Measurements from ENCODE around the gene GEMIN7. TPM values are rescaled to one million over a fixed set of nuclear protein-coding genes. Genes with fewer than 3 reads are reported as not detected.

GEMIN7 gene
- total RNA-seq, 1 donor from 2014 or later = 33.6 TPM

Other genes starting within 250 kb of the GEMIN7 start
- 292 and 342 TPM in 2 replicates for gene NECTIN2, start 233.0 kb upstream of the GEMIN7 start, total RNA-seq
- gene TOMM40, start 188.0 kb upstream of the GEMIN7 start, total RNA-seq = 74.7 and 75.5 TPM in 2 replicates
- gene APOE, start 173.5 kb upstream of the GEMIN7 start, total RNA-seq = 4.0 and 10.0 TPM in 2 replicates
- 0.44 and 2.3 TPM in 2 replicates for gene APOC1, start 164.7 kb upstream of the GEMIN7 start, total RNA-seq
- gene APOC4, start 137.0 kb upstream of the GEMIN7 start, total RNA-seq = not detected in 2 replicates
- not detected in 2 replicates for gene APOC2, start 133.2 kb upstream of the GEMIN7 start, total RNA-seq
- 87.7 and 119 TPM in 2 replicates for gene CLPTM1, start 123.9 kb upstream of the GEMIN7 start, total RNA-seq
- 24.1 and 46.9 TPM in 2 replicates for gene RELB, start 77.8 kb upstream of the GEMIN7 start, total RNA-seq
- gene CLASRP, start 40.2 kb upstream of the GEMIN7 start, total RNA-seq = 42.7 and 43.3 TPM in 2 replicates
- 0.53 and 0.78 TPM in 2 replicates for gene ZNF296, start 2.8 kb upstream of the GEMIN7 start, total RNA-seq
- 39.6 and 44.7 TPM in 2 replicates for gene PPP1R37, start 13.9 kb downstream of the GEMIN7 start, total RNA-seq
- 0.29 TPM in 2 replicates for gene NKPD1, start 81.7 kb downstream of the GEMIN7 start, total RNA-seq
- gene TRAPPC6A, start 99.0 kb downstream of the GEMIN7 start, total RNA-seq = 19.4 and 25.3 TPM in 2 replicates
- 15.6 and 21.3 TPM in 2 replicates for gene BLOC1S3, start 99.5 kb downstream of the GEMIN7 start, total RNA-seq
- 8.3 and 9.3 TPM in 2 replicates for gene EXOC3L2, start 166.1 kb downstream of the GEMIN7 start, total RNA-seq
- 32.3 and 36.6 TPM in 2 replicates for gene MARK4, start 172.0 kb downstream of the GEMIN7 start, total RNA-seq
- not detected in 2 replicates for gene CKM, start 243.6 kb downstream of the GEMIN7 start, total RNA-seq